GM08714 (cell line): ENCODE results near the gene RILPL1.
"Not testable (repeated sequence)": the region's sequence is repeated elsewhere in the genome, so short reads cannot be mapped to it uniquely, and the experiment has no call there.

Source experiments
- H3K4me3 ChIP-seq: fragments of 200-500 bp; sonication (Bioruptor generic); 2 replicates; pipeline ENCODE4 v1.5.1; 2014; ENCODE audit warnings: mild to moderate bottlenecking, low read length, inconsistent platforms
- ZNF274 ChIP-seq: IDR thresholded peaks from 2 replicates; pipeline ENCODE4 v1.6.1; 2012; ENCODE audit warnings: mild to moderate bottlenecking, low read depth, low read length

The RILPL1 gene

DNA sequence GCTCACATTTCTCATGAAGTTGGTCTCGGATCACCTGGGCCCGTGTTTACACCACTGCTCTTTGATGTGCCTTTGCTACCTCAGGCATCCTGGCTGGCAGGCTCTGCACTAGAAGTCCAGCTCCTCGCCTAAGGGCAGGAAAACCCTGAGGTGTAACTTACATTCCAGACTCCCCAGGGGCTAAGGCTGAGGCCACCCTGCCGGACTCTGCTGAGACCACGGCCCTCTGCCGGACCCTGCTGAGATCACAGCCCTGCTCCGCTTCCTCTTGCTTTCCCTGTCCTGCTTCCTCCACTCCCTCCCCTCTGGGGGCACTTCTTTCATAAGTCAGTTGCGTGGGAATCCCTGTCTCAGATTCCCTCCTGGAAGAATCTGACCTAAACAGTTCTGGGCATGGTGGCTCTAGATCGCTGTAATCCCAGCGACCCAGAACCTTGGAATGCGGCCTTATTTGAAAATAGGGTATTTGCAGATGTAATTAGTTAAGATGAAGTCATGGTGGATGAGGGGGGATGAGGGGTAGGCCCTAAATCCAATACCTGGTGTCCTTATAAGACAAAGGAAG, 17.2 kb downstream of the RILPL1 start:
- TF ChIP-seq ZNF274 = no peak

DNA sequence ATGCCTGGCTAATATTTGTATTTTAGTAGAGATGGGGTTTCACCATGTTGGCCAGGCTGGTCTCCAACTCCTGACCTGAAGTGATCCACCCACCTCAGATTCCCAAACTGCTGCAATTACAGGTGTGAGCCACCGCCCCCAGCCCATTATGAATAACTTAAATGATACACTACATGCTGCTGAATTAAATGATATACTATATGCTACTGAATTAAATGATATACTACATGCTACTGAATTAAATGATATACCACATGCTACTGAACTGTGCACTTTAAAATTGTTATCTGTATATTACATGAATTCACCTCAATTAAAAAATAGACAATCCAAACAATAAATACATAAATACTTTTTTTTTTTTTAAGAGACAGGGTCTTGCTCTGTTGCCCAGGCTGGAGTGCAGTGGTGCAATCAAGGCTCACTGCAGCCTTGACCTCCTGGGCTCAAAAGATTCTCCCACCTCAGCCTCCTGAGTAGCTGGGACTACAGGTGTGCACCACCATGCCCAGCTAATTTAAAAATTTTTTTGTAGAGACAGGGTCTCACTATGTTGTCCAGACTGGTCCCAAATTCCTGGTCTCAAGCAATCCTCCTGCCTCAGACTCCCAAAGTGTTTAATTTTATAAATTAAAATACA, 18.8 kb downstream of the RILPL1 start:
- H3K4me3 ChIP-seq = not testable (repeated sequence)

More for the DNA sequence above, 17.2 kb downstream of the RILPL1 start:
- no peak overlapping the region for H3K4me3 ChIP-seq

DNA sequence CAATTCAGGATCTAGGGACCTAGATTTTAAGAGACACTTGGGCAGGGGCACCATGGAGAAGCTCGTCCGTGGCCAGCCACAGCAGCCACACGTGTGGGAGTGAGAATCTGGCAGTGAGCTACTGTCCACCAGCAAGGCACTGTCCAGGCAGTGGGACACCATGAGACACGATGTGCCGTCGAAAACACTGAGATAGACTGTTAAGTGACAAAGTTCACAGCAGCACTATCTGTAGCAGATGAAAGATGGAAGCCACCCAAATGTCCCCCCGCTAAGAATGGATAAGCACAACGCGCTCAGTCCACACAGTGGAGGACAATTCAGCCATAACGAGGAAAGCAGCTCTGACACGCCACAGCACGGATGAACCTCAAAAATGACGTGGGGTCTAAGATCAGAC, 19.7 kb downstream of the RILPL1 start:
- no peak for TF ChIP-seq ZNF274
- no peak overlapping the region for H3K4me3 ChIP-seq

DNA sequence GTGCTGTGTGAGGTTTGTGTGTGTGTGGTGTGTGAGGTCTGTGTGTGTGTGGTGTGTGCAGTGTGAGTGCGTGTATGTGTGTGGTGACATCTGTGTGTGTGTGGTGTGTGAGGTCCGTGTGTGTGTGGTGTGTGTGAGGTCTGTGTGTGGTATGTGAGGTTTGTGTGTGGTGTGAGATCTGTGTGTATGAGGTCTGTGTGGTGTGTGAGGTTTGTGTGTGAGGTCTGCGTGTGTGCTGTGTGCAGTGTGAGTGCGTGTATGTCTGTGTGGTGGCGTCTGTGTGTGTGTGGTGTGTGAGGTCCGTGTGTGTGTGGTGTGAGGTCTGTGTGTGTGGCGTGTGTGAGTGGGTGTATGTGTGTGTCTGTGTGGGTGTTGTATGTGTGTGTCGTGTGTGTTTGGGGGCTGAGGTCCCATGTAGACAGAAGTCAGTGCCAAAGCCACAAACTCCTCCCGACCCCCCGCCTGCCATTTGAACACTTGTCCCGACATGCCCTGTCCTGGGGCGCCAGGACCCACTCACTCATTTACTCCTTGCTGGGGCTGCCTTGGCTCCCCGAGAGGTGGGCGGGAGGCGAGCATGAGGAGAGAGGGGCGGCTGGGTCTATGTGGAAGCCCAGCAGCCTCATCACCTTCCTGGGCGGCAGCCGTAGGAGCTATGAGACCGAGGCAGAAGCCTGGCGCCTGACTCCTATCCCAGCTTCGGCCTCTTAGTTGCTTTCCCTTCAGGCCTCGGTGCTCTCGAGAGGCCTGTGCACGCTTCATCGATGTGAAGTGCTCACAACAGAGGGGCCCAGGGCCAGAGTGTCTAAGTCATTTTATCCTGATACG, 20.5 kb downstream of the RILPL1 start:
- no peak for TF ChIP-seq ZNF274

DNA sequence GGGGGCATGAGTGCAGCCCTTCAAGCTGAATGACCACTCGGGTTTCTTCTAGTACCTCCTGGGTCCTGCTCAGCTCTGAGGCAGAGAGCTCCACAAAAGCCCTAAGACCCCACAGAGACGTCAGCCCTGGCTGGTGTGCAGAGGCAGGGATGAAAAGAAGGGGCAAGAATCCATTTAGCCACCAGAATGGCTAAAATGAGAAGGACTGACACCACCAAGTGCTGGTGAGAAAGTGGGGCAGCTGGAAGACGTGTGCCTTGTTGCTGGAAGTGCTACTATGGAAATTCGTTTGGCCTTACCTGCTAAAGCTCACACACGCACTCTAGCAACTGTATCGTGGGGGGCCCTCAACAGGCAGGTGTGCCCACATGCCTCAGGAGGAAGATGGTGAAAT, 26.7 kb downstream of the RILPL1 start:
- H3K4me3 ChIP-seq = no peak overlapping the region
- no peak for TF ChIP-seq ZNF274

More for the DNA sequence above, 20.5 kb downstream of the RILPL1 start:
- H3K4me3 ChIP-seq = no peak overlapping the region

DNA sequence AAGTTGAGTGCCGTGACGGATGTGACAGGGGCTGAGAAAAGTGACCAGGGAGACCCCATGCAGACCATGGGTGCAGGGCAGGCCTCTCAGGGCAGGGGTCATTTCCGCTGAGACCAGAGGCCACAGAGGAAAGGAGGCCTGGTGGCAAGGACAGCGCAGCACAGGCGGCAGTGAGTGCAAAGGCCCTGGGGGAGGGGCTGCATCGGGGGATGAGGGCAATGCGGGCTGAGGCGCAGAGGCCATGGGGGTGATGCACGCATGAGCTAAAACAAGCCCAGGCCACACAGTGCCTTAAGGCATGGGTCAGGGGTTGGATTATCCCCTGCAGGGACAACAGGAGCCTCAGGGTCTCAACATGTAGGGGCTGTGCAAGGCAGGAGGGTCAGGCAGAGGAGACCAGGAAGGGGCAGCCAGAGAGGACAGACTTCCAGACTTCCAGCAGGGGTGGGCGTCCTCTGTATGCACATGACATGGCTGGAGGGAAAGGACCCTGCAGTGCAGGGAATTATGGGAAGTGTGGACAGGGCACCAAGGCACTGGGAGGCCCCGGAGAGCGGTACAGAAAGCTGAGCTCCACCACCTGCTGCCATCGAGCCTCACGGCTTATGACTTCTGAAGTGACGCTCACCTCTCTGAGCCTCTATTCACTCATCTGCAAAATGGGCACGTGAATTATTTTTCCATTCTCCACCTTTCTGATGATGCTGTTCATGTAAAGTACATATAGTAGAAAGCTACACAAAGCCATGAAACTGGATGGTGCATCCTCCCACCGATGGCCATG, 27.3 kb downstream of the RILPL1 start:
- no peak overlapping the region for H3K4me3 ChIP-seq
- TF ChIP-seq ZNF274 = no peak

DNA sequence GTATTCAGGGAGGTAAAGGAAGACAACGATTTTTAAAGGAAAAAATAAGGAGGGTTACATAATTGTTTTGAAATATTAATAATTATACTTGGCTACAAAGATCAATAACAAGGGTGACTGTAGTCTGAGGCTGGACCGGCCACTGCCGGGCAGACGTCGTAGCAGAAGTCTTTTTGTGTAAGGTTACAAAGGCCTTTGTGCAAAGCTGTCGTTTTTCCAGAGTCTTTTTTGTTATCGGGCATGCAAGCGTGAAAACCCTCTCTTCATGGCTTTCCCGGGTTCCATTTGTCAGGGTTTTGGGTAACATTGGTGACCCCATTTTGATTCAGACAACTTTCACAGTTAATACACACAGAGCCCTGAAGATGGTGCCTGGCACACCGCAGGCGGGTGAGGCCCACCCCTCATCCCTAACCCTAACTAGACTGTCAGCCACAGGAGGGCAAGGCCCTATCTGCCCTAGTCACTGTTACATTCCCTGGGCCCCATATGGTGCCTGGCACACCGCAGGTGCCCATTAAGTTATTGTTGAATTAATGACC, 31.3 kb downstream of the RILPL1 start:
- no peak overlapping the region for H3K4me3 ChIP-seq
- TF ChIP-seq ZNF274 = no peak

DNA sequence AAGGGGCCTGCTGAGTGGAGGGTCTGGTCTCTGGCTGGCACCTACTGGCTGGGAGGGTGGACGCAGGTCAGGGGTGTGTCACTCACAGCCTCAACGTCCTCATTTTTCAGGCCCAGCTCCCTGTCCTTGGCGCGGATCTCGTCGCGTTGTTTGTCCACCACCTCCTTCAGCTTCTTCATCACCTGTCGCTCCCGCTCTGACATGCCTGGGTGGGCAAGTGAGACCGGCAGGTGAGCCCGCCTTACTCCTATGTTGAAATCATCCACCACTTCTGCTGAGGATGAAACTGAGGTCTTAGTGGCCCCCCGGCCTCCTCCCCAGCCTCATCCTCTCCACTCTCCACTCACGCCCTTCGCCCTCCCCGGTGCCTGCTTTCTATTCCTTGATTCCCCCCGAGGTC, 34.2 kb downstream of the RILPL1 start:
- H3K4me3 ChIP-seq = no peak overlapping the region
- no peak for TF ChIP-seq ZNF274

DNA sequence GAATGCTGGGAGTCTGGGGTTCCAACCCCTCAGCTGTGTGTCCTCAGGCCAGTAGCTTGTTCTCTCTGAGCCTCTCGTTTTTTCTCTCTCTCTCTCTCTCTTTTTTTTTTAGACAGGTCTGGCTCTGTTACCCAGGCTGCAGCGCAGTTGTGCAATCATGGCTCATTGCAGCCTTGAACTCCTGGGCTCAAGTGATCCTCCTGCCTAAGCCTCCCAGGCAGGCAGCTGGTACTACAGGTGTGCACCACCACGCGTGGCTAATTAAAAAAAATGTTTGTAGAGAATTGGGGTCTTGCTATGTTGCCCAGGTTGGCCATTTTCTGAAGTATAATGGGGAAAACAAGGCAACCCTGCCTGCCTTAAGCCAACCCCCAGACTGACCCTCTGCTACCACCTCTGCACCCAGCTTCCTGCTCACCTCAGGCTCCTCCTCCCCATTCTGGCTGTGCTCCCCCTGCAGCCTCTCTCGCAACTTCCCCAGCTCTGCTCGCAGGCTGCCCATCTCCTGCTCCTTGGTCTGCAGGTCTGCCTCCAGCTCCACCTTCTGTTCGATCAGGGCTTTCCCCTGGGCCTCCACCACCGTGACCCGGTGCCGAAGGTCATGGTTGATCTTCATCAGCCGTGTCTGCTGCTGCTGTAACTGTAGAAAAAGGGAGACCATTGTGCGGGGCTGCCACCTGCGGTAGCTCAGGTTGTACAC, 35.2 kb downstream of the RILPL1 start:
- H3K4me3 ChIP-seq = no peak overlapping the region
- TF ChIP-seq ZNF274 = no peak

DNA sequence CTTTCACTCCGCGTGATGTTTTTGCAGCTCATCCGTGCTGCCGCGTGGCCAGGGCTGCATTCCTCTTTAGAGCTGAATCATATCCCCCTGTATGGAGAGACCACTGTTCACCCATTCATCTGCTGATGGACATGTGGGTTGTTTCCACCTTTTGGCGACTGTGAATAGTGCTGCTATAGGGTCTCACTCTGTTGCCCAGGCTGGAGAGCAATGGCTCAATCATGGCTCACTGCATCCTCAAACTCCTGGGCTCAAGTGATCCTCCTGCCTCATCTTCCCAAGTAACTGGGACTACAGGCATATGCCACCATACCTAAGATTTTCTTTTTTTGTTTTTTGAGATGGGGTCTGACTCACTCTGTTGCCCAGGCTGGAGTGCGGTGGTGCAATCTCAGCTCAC, 36.5 kb downstream of the RILPL1 start:
- no peak overlapping the region for H3K4me3 ChIP-seq
- TF ChIP-seq ZNF274 = no peak

DNA sequence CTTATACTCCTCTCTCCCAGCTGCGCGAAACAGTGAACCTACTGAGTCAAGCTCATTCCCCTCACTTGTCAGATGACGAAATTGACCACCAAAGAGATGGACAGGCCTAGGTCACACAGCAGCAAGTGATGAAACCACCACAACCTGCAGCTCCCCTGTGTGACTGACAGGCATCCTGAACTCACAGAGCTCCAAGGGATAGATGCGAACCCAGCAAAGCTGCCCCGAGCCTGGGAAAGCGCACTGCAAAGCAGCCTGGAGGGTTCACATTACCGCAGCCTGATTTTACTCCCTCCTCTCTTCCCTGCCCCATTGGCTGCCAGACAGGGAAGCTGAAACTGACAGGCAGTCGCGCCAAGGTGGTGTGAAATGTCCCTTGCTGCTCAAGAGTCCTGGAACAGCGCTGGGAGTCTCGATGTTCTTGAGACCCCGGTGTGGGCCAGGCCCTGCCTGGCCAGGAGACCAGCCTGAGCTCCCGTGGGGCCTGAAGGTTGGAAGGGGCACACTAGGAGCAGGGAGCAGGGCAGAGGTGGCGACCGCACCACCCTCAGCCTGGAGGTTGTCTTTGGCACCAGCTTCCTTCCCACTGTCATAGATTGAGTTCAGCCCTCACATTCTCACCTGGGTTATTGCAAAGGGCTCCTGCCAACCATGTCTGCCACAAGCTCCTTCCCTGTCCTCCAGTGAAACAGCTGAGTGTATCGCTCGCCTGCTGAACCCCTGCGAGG, 39.2 kb downstream of the RILPL1 start:
- TF ChIP-seq ZNF274 = no peak
- no peak overlapping the region for H3K4me3 ChIP-seq

DNA sequence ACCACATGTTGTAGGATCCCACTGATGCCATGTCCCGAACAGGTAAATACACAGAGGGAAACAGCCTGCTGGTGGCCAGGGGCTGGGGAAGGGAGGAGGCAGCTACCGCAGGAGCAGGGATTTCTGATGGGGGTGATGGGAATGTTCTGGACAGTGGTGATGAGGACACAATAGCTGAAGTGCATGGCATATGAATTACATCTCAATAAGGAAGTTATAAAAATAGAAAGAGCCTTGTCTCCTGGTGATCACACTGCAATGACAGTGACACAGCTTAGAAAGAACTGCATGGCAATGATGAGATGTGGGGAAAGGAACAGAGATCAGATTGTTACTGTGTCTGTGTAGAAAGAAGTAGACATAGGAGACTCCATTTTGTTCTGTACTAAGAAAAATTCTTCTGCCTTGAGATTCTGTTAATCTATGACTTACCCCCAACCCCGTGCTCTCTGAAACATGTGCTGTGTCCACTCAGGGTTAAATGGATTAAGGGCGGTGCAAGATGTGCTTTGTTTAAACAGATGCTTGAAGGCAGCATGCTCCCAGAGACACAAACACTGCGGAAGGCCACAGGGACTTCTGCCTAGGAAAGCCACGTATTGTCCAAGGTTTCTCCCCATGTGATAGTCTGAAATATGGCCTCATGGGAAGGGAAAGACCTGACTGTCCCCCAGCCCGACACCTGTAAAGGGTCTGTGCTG, 41.0 kb downstream of the RILPL1 start:
- not testable (repeated sequence) for H3K4me3 ChIP-seq

DNA sequence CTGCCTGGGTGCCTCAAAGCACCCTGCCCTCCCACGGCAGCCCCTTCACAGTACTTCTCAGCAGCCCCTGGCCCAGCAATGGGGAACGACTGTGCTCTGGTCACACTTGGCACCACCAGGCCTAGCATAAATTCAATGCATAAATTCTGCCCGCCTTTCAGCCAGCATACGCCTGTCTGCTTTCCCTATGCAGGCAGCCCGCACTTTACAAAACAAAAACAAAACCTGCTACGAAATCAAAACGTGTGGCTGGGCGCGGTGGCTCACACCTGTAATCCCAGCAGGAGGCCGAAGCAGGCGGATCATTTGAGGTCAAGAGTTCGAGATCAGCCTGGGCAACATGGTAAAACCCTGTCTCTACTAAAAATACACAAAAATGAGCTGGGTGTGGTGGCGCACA, 42.0 kb downstream of the RILPL1 start:
- no peak overlapping the region for H3K4me3 ChIP-seq
- TF ChIP-seq ZNF274 = no peak
